HepG2 (cell line): ENCODE data around the gene ENAH. TPM values are rescaled to one million over a fixed set of nuclear protein-coding genes. Genes with fewer than 3 reads are reported as not detected.

ENCODE experiments used
- ARID2 ChIP-seq: sonication (generic); formaldehyde crosslinking; IDR thresholded peaks from 2 replicates; pipeline ENCODE4 v1.8.1; 2022; ENCODE audit warnings: mild to moderate bottlenecking, missing genetic modification reagents, borderline replicate concordance
- GPBP1L1 ChIP-seq: sonication (generic); formaldehyde crosslinking; IDR thresholded peaks from 2 replicates; pipeline ENCODE4 v1.5.0; 2020; ENCODE audit warnings: mild to moderate bottlenecking, missing genetic modification reagents
- HHEX ChIP-seq: IDR thresholded peaks from 2 replicates; pipeline ENCODE4 v1.6.1; 2016; ENCODE audit warnings: control low read depth
- HNRNPK ChIP-seq: fragments of 200-400 bp; formaldehyde crosslinking; IDR thresholded peaks from 2 replicates; pipeline ENCODE4 v1.6.1; 2018; ENCODE audit warnings: low read length, low read depth, moderate library complexity, mild to moderate bottlenecking; ENCODE audit not compliant: poor library complexity, severe bottlenecking
- KLF6 ChIP-seq: IDR thresholded peaks from 2 replicates; pipeline ENCODE4 v1.8.0; 2016; ENCODE audit warnings: missing biosample characterization, missing genetic modification reagents
- MYNN ChIP-seq: sonication (generic); formaldehyde crosslinking; IDR thresholded peaks from 2 replicates; pipeline ENCODE4 v1.4.0; 2020; ENCODE audit warnings: mild to moderate bottlenecking, low read depth, missing genetic modification reagents
- NFAT5 ChIP-seq: sonication (generic); formaldehyde crosslinking; IDR thresholded peaks from 2 replicates; pipeline ENCODE4 v1.4.0; 2020; ENCODE audit warnings: missing genetic modification reagents
- SIN3A ChIP-seq: IDR thresholded peaks from 2 replicates; pipeline ENCODE4 v1.6.1; 2011; ENCODE audit warnings: low read depth, mild to moderate bottlenecking, control low read depth, low read length, borderline replicate concordance
- SIN3B ChIP-seq: fragments of 150-350 bp; IDR thresholded peaks from 2 replicates; pipeline ENCODE4 v1.6.1; 2014; ENCODE audit warnings: low read length
- SPEN ChIP-seq: sonication (generic); formaldehyde crosslinking; IDR thresholded peaks from 2 replicates; pipeline ENCODE4 v1.5.1; 2020; ENCODE audit warnings: low read depth, mild to moderate bottlenecking, missing genetic modification reagents
- SRF ChIP-seq: IDR thresholded peaks from 2 replicates; pipeline ENCODE4 v1.6.1; 2011; ENCODE audit warnings: mild to moderate bottlenecking, low read depth, low read length, moderate library complexity
- ZNF616 ChIP-seq: sonication (generic); formaldehyde crosslinking; IDR thresholded peaks from 2 replicates; pipeline ENCODE4 v1.5.0; 2020; ENCODE audit warnings: low read depth, mild to moderate bottlenecking, missing genetic modification reagents
- ZNF776 ChIP-seq: sonication (generic); formaldehyde crosslinking; IDR thresholded peaks from 2 replicates; pipeline ENCODE4 v1.4.0; 2020; ENCODE audit warnings: mild to moderate bottlenecking, missing genetic modification reagents
- polyA plus RNA-seq, 8 experiments: library from polyadenylated mRNA; depleted of rRNA in 3 of 8; stranded (reverse) in 7 of 8; unstranded in 1 of 8; fragments of >200 nt; fragmentation: Illumina TruSeq in 4 of 8; extraction: Trizol in 4 of 8; gene quantifications; 2 replicates each; pipeline versions ENCODE4 v1.2.1 to v1.2.3, GENCODE V29; 2011 to 2016; ENCODE audit warnings: low read depth in 4 of 8, missing spikeins in 1 of 8, mixed read lengths in 1 of 8; ENCODE audit not compliant: insufficient read depth in 1 of 8
- total RNA-seq, 5 experiments: library from RNA; depleted of rRNA; stranded (reverse); fragments of >200 nt; fragmentation: Illumina TruSeq; extraction: Trizol; gene quantifications; 2 replicates each; pipeline ENCODE4 v1.2.3, GENCODE V29; 2016; ENCODE audit warnings: low read depth in 1 of 5
- TF ChIP-seq, protein P1 (sequence below): sonication (generic); formaldehyde crosslinking; IDR thresholded peaks from 2 replicates; pipeline ENCODE4 v1.4.0; 2020; ENCODE audit warnings: low read depth, mild to moderate bottlenecking, missing genetic modification reagents
- TF ChIP-seq, protein P2 (sequence below), 2 experiments: sonication (generic) in 1 of 2; formaldehyde crosslinking in 1 of 2; IDR thresholded peaks; 2 replicates each; pipeline versions ENCODE4 v1.6.1 to v1.9.0; 2014 to 2022; ENCODE audit warnings: antibody characterized with exemption in 1 of 2, borderline replicate concordance in 1 of 2, inconsistent platforms in 1 of 2, low read depth in 1 of 2, missing genetic modification reagents in 1 of 2

ENAH gene
- total and polyA plus RNA-seq, 2 of the 13 experiments (the other 11 are each of a cell fraction or from before 2014, with no cell fraction given) = 22.1 to 58.3 TPM

- TF ChIP-seq SIN3B = no peak
- no peak for TF ChIP-seq NFAT5 (CRISPR knock-in tag)
- TF ChIP-seq MYNN (CRISPR knock-in tag) = no peak
- no peak for TF ChIP-seq ARID2
- no peak for TF ChIP-seq HHEX
- no peak for TF ChIP-seq SIN3A
- TF ChIP-seq GPBP1L1 (CRISPR knock-in tag) = no peak
- no peak for TF ChIP-seq HNRNPK
- no peak for TF ChIP-seq SRF
- TF ChIP-seq, protein P1, sequence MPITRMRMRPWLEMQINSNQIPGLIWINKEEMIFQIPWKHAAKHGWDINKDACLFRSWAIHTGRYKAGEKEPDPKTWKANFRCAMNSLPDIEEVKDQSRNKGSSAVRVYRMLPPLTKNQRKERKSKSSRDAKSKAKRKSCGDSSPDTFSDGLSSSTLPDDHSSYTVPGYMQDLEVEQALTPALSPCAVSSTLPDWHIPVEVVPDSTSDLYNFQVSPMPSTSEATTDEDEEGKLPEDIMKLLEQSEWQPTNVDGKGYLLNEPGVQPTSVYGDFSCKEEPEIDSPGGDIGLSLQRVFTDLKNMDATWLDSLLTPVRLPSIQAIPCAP (CRISPR knock-in tag) = no peak
- TF ChIP-seq, protein P2, sequence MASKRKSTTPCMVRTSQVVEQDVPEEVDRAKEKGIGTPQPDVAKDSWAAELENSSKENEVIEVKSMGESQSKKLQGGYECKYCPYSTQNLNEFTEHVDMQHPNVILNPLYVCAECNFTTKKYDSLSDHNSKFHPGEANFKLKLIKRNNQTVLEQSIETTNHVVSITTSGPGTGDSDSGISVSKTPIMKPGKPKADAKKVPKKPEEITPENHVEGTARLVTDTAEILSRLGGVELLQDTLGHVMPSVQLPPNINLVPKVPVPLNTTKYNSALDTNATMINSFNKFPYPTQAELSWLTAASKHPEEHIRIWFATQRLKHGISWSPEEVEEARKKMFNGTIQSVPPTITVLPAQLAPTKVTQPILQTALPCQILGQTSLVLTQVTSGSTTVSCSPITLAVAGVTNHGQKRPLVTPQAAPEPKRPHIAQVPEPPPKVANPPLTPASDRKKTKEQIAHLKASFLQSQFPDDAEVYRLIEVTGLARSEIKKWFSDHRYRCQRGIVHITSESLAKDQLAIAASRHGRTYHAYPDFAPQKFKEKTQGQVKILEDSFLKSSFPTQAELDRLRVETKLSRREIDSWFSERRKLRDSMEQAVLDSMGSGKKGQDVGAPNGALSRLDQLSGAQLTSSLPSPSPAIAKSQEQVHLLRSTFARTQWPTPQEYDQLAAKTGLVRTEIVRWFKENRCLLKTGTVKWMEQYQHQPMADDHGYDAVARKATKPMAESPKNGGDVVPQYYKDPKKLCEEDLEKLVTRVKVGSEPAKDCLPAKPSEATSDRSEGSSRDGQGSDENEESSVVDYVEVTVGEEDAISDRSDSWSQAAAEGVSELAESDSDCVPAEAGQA (IDR thresholded peaks at IDR 0.05; ENCODE audit: low read depth) = no peak
- TF ChIP-seq, protein P2 (CRISPR knock-in tag; IDR thresholded peaks at IDR 0.05; ENCODE audit: borderline replicate concordance) = no peak
- TF ChIP-seq ZNF616 (CRISPR knock-in tag) = no peak
- TF ChIP-seq ZNF776 (CRISPR knock-in tag) = no peak
- peak; percentile 19 for TF ChIP-seq SPEN (CRISPR knock-in tag)
- TF ChIP-seq KLF6 = no peak
Observed at GRCh38 chr1:225441314-225442122, 211.4 kb downstream of the ENAH start (continued).
